Prostate gland (tissue), 2 donors: ENCODE measurements around the gene TMEM18. TPM values are rescaled to one million over a fixed set of nuclear protein-coding genes. Genes with fewer than 3 reads are reported as not detected.
A peak's percentile ranks its signal among the peaks of the same experiment; 100 is the strongest.

ENCODE experiments used
- DNase-seq: peaks from one replicate; pipeline ENCODE4 v3.0.0-alpha.2; 2019; ENCODE audit warnings: low spot score
- H3K27ac ChIP-seq, 2 donors: fragments of 200-600 bp; sonication (generic); 2 replicates each; pipeline ENCODE4 v1.5.1; 2017 to 2019
- H3K27me3 ChIP-seq: fragments of 200-600 bp; sonication (generic); replicated peaks from 2 replicates; pipeline ENCODE4 v1.5.1; 2019; ENCODE audit not compliant: insufficient read depth
- H3K36me3 ChIP-seq, 2 donors: fragments of 200-600 bp; sonication (generic); 1 replicate in 1 of 2; 2 replicates in 1 of 2; pipeline versions ENCODE4 v1.5.1 to v1.8.1; 2017 to 2019
- H3K4me1 ChIP-seq: fragments of 200-600 bp; sonication (generic); replicated peaks from 2 replicates; pipeline ENCODE4 v1.5.1; 2019
- H3K4me3 ChIP-seq, 2 donors: fragments of 200-600 bp; sonication (generic); 2 replicates each; pipeline ENCODE4 v1.5.1; 2017 to 2019
- H3K9me3 ChIP-seq: fragments of 200-600 bp; sonication (generic); 2 replicates; pipeline ENCODE4 v1.5.1; 2017
- POLR2A ChIP-seq: fragments of 450-650 bp; IDR thresholded peaks from one replicate; pipeline ENCODE4 v1.6.1; 2016; ENCODE audit warnings: antibody characterized with exemption, mild to moderate bottlenecking
- POLR2AphosphoS5 ChIP-seq: sonication (generic); formaldehyde crosslinking; IDR thresholded peaks from one replicate; pipeline ENCODE4 v1.6.1; 2017; ENCODE audit warnings: antibody characterized with exemption
- WGBS: methylation state at CpG from one replicate; pipeline ENCODE4 v1.1.5; 2018; 5-methylcytosine and 5-hydroxymethylcytosine counted together
- intact Hi-C: fragments of 100-400 bp; cut with DNase I; formaldehyde crosslinking; loops from one replicate; pipeline ENCODE4 v1.14.2; 2022
- total RNA-seq, 2 donors: library from RNA; depleted of rRNA; stranded (reverse); fragments of >200 nt; gene quantifications; one replicate each; pipeline ENCODE4 v1.1.0, GENCODE V29; 2016
- TF ChIP-seq, protein P1 (sequence below), 4 experiments: fragments of 200-600 bp in 2 of 4; fragments of 450-650 bp in 2 of 4; sonication (generic) in 2 of 4; IDR thresholded peaks; 1 replicate in 3 of 4; 2 replicates in 1 of 4; pipeline ENCODE4 v1.5.1; 2016 to 2019; ENCODE audit warnings: antibody characterized with exemption in 4 of 4, mild to moderate bottlenecking in 2 of 4, moderate library complexity in 2 of 4

TMEM18 gene
- total RNA-seq, 2 donors from 2014 or later = 17.7 to 19.3 TPM

DNA sequence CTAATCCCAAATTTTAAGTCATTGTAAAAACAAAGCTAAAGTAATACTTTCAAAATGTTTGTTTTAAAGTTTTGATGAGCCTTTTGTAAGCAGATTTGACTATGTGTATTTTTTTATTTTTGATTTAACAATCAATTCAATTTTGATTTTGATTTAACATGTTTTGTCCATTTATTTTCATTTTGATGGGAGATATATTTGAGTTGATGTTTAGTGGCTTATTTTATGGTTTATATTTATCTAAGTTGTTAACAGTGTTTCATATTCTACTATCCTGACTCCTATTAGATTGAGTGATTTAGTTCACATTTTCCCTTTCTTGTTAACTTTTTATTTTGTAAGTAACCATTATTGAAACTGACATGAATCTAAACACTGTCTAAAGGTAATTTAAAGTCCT, 44.7 kb downstream of the TMEM18 start:
- intact Hi-C loops = no loop called here
- DNase-seq = no peak

DNA sequence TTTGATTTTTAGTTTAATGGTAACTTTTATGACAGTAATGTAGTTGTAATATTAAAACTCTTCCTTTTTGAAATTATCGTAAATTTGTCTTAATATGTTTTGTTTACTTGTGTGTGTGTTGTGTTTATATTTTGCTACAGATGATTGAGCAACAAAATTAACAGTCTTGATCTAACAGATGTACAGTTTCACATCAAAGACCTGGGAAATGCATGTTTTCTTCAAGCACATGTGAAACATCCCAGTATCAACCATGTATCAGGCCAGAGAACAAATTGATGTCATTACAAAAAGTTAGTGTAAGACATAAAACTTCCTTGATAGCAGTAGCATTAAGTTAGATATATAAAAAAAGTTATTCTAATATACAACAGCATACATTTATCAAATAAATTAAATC, 45.5 kb downstream of the TMEM18 start:
- WGBS = 97% methylated on average over 1 of the region's 1 CpG
- Histone ChIP-seq H3K27me3 (no peaks in the 10 kb centered on the region), H3K36me3 (no peaks in the 10 kb centered on the region), H3K4me3 (no peak overlapping the region), H3K4me1 (no peaks in the 10 kb centered on the region), H3K27ac (no peak overlapping the region), H3K9me3 (no peaks in the 10 kb centered on the region)
- intact Hi-C loops = no loop called here
- no peak for DNase-seq
- TF ChIP-seq POLR2A (no peak), POLR2AphosphoS5 (no peak)
- TF ChIP-seq, protein P1, sequence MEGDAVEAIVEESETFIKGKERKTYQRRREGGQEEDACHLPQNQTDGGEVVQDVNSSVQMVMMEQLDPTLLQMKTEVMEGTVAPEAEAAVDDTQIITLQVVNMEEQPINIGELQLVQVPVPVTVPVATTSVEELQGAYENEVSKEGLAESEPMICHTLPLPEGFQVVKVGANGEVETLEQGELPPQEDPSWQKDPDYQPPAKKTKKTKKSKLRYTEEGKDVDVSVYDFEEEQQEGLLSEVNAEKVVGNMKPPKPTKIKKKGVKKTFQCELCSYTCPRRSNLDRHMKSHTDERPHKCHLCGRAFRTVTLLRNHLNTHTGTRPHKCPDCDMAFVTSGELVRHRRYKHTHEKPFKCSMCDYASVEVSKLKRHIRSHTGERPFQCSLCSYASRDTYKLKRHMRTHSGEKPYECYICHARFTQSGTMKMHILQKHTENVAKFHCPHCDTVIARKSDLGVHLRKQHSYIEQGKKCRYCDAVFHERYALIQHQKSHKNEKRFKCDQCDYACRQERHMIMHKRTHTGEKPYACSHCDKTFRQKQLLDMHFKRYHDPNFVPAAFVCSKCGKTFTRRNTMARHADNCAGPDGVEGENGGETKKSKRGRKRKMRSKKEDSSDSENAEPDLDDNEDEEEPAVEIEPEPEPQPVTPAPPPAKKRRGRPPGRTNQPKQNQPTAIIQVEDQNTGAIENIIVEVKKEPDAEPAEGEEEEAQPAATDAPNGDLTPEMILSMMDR (IDR thresholded peaks at IDR 0.05) = no peak

More for the DNA sequence above, 44.7 kb downstream of the TMEM18 start:
- no peak overlapping the region for H3K4me3 ChIP-seq
- no peaks in the 10 kb centered on the region for H3K4me1 ChIP-seq
- TF ChIP-seq POLR2AphosphoS5 (no peak), POLR2A (no peak)
- TF ChIP-seq, protein P1 (IDR thresholded peaks at IDR 0.05) = no peak
- H3K9me3 ChIP-seq = no peaks in the 10 kb centered on the region
- no peaks in the 10 kb centered on the region for H3K27me3 ChIP-seq
- no peaks in the 10 kb centered on the region for H3K36me3 ChIP-seq
- no peak overlapping the region for H3K27ac ChIP-seq

DNA sequence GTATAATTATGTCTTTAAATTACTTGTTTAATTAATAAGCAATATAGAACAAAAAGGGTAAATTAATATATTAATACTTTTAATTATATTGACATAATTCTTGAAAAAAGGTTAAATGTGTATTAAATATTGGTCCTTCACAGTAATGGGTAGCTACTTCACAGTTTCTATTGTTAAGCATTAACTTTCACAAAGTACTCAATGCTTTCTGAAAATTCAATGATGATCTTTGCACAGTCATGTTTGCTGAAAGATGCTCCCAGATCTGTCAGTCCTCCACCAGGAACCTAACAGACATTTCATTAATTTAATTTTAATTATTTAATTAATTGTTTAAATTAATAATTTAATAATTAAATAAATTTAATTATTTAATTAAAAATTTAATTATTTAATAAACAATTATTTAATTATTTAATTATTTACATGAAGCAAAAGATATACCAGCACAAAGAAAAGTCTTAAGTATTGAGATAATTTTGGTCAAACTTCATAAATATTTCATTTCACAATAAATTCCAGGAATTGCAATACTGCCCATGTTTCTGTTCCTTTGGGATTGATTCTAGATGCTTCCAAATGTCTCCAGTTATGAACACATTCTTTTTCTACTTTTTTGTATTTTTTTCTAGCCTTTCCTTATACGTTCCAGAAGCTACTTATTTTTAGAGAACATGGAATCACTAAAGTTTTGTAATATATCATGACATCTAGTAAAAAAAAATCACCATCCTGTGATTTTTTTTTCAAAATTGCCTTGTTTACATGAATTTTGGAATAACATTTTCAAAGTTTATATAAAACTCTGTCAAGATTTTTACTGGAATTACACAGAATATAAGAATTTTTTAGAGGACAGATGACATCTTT, 46.5 kb downstream of the TMEM18 start:
- H3K27me3 ChIP-seq = no peaks in the 10 kb centered on the region
- no peaks in the 10 kb centered on the region for H3K9me3 ChIP-seq
- WGBS = 0% methylated on average over 1 of the region's 1 CpG
- intact Hi-C loops = no loop called here
- no peaks in the 10 kb centered on the region for H3K36me3 ChIP-seq
- TF ChIP-seq POLR2A (no peak), POLR2AphosphoS5 (no peak)
- TF ChIP-seq, protein P1 (IDR thresholded peaks at IDR 0.05) = no peak
- no peaks in the 10 kb centered on the region for H3K4me1 ChIP-seq
- no peak for DNase-seq
- H3K4me3 ChIP-seq = no peak overlapping the region
- H3K27ac ChIP-seq = no peak overlapping the region

DNA sequence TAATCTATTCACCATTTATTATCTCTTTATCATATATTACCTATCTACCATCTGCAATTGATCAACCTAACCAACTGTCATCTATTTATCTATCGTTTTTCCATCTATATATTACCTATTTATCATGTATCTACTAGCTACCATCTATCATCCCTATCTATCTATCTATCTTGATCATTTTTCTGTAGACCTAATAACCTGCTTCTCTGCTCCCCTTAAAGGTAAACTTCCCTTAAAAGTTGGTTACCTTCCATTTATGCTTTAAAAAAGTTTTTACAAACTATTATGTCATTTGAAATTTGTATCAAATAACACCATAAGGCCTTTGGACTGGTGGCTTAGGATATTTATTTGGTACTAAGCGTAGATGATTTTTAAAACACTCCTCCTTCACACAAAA, 47.2 kb downstream of the TMEM18 start:
- no peaks in the 10 kb centered on the region for H3K36me3 ChIP-seq
- intact Hi-C loops = no loop called here
- H3K4me3 ChIP-seq = no peak overlapping the region
- no peak for DNase-seq
- H3K9me3 ChIP-seq = no peaks in the 10 kb centered on the region
- WGBS = 44% methylated on average over 2 of the region's 2 CpGs
- no peaks in the 10 kb centered on the region for H3K27me3 ChIP-seq
- H3K4me1 ChIP-seq = no peaks in the 10 kb centered on the region
- no peak overlapping the region for H3K27ac ChIP-seq
- TF ChIP-seq, protein P1 (IDR thresholded peaks at IDR 0.05) = no peak
- TF ChIP-seq POLR2AphosphoS5 = no peak
- no peak for TF ChIP-seq POLR2A

DNA sequence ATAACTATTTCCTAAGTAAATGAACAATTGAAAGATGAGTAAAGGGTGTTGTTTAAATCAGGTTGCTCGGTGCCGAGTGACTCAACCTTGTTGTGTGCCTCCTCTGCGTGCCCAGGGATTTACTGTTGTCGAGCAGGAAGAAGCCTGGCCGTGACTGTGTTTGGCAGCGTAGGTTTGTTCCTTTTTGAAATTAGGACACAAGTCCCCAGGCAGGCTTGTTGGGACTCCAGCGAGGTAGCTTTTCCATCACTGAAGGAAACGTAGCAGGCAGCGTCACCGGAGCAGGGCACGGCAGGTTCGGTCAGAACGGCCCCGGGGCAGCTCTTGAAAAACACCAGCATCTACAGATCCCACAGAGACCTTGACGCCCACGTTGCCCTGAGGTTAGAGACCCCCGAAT, 48.6 kb downstream of the TMEM18 start:
- 75% methylated on average over 17 of the region's 17 CpGs for WGBS
- no peaks in the 10 kb centered on the region for H3K27me3 ChIP-seq
- no peaks in the 10 kb centered on the region for H3K9me3 ChIP-seq
- H3K4me1 ChIP-seq = no peaks in the 10 kb centered on the region
- no peak overlapping the region for H3K27ac ChIP-seq
- H3K4me3 ChIP-seq = no peak overlapping the region
- DNase-seq = peak; percentile 23
- TF ChIP-seq POLR2AphosphoS5 (no peak), POLR2A (no peak)
- TF ChIP-seq, protein P1 (IDR thresholded peaks at IDR 0.05) = no peak
- no peaks in the 10 kb centered on the region for H3K36me3 ChIP-seq
- intact Hi-C loops = no loop called here
